NCI-H524 treated with DMSO at 0.1 percent for 48 hours (cell line): ENCODE results near the gene SRI.
"Not testable (repeated sequence)": the region's sequence is repeated elsewhere in the genome, so short reads cannot be mapped to it uniquely, and the experiment has no call there.

Experiments
- DNase-seq: peaks from one replicate; lab custom pipeline; 2025; lab: John Stamatoyannopoulos, UW

Gene SRI

GRCh38 chr7:88176190-88176589, 43.6 kb downstream of the SRI start:
- DNase-seq: no peak

GRCh38 chr7:88172842-88173241, 47.0 kb downstream of the SRI start:
- DNase-seq: no peak

DNA sequence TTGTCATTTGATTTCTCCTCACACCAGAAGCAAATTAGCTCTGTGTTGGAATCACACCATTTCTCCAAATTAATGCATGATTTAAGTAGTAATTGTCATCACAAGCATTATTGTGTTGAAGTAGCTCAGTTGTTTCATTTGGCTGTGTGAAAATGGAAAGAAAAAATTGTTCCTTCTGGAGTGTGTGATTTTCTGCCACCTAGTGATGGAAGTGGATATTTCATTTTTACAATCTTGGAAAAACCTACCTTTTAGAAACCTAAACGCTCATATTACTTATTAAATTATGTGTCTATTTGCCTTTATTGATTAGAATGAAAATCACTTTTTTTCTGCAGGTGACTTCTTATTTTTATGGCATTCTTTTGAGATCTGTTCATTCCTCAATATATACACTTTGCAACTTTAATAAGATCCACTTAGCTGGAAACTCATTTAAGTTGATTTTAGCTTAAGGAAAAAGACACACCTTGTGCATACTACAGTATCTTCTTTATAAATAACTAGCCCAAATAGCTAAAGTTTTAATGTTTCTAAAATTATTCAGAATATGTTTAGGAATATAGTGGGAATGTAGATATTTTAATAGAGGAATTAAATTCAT, 50.0 kb downstream of the SRI start:
- DNase-seq: no peak

GRCh38 chr7:88167721-88168120, 52.1 kb downstream of the SRI start:
- no peak for DNase-seq

GRCh38 chr7:88167223-88167622, 52.6 kb downstream of the SRI start:
- no peak for DNase-seq

GRCh38 chr7:88165697-88166096, 54.1 kb downstream of the SRI start:
- DNase-seq: no peak

DNA sequence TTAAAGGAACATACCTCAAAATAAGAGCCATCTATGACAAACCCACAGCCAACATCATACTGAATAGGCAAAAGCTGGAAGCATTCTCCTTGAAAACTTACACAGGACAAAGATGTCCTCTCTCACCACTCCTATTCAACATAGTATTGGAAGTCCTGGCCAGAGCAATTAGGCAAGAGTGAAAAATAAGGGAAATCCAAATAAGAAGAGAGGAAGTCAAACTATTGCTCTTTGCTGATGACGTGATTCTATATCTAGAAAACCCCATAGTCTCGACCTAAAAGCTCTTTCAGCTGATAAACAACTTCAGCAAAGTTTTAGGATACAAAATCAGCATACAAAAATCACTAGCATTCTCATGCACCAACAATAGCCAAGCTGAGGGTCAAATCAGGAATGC, 60.1 kb downstream of the SRI start:
- DNase-seq: not testable (repeated sequence)

- DNase-seq: no peak
Observed at GRCh38 chr7:88156356-88156755, 63.5 kb downstream of the SRI start.

DNA sequence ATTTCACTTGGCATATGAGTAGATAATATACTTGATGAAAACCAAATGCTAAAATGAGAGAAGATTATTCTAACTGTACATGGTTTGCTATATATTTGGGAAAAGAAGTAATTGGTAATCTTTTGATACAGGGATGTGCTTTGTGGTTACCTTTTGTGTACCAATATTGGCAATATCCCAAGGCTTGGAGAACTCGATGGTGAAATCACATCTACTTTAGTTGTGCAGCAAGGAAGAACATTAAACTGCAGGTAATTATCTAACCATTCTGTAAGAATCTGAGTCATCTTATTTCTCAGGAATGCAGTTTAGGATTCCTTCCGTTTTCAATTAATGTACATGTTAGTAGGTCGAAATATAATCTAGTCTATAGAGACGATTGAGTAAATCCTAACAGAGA, 64.1 kb downstream of the SRI start:
- no peak for DNase-seq
